Umbilical cord (tissue), 2 donors: ENCODE results near the gene SRCAP. TPM values are rescaled to one million over a fixed set of nuclear protein-coding genes. Genes with fewer than 3 reads are reported as not detected.
A peak's percentile ranks its signal among the peaks of the same experiment; 100 is the strongest.

Experiments used
- DNase-seq: peaks from one replicate; pipeline ENCODE4 v3.0.0-alpha.2; 2015; ENCODE audit warnings: low spot score
- total RNA-seq: library from RNA; depleted of rRNA; stranded (reverse); fragments of >200 nt; gene quantifications from one replicate; pipeline ENCODE4 v1.2.3, GENCODE V29; 2014; ENCODE audit warnings: low replicate concordance; ENCODE audit not compliant: insufficient read depth

The SRCAP gene
- total RNA-seq, 1 donor from 2014 or later, result 22.6 TPM

GRCh38 chr16:30774367-30775130 is 75.6 kb downstream of the SRCAP start:
- no peak for DNase-seq

- no peak for DNase-seq
Measured at GRCh38 chr16:30775131-30775391, 76.1 kb downstream of the SRCAP start.

- DNase-seq, result peak; percentile 93
Measured at GRCh38 chr16:30775392-30776188, 76.6 kb downstream of the SRCAP start.

DNA sequence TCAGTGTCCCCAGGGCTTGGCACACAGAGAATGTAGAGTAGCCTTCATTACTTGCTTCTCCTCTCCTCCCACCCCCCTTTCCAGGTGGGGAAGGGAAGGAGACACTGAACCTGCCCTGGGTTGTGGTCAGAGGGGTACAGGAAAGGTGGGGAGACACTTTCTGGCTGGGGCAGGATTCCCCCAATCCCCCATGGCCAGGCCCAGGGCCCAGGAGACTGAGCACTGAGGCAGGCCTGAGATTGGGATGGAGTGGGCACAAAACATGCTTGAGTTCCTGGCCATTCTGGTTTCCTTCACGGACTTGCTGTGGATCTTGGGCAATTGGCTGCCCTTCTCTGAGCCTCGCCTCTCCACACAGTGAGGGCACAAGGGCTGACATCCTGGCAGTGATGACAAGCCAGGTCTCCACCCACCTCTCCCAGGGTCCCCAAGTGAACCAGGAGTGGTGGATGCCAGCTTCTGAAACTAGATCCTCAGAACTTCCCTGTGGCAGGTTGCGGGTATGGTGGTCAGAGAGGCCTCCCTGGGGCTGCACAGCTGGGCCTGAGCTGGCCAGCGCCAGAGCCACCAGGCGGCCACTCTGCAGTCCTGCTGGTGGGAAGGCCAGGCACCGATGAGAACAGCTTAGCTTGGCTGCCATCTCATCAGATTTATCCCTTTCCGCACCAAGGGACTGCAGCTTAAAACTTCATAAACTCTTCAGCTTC is 78.8 kb downstream of the SRCAP start:
- DNase-seq, result no peak

DNA sequence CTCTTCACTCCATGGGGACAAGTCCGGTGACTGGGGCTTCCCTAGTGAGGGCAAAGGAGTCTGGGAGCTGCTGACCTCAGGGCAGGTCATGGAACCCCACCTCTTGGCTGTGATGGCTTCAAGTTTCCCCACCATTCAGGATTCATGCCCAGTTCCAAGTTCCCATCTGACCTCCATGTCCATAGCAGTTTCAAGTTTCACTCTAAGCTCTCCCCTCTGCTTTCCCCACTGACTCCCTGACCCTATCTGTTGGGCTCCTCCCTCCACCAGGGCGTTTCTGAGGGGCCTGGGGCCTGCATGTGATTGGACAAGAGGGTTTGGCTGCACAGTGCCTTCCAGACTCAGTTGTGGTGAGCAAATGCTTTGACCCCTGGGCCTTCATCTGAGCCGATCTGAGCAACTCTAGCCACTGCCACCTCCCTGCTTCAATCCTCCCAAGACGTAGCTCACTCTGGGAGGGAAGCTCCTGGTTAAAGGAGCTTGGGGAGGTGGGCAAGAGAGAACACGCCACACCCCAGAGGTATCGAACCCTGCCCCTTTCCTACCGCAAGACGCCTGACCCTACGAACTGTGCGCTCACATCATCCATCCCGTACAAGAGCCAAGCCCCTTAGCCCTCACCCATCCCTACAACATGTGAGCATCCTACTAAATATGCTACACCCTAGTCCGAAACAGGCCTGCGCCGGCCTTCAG is 79.7 kb downstream of the SRCAP start:
- DNase-seq, result peak; percentile 75

DNA sequence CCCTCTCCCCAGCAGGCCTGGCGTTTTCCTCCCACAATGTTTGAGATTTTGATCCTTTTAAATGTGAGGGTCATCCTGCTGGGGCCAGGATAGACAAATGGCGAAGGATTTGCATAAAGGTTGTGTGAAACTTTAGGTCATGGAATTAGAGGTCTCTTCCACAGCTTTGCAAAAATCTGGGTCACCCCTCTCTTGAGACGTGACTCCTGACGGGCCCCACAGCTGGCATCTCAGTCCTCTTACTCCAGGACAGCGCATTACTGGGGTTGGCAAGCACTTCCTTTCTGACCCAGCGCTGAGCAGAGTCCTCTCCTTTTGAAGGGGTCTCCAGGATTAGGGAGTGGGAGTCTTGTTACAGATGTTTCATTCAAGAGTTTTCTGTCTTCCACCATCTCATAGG is 80.6 kb downstream of the SRCAP start:
- no peak for DNase-seq

- no peak for DNase-seq
Measured at GRCh38 chr16:30780021-30780420, 81.0 kb downstream of the SRCAP start.

DNA sequence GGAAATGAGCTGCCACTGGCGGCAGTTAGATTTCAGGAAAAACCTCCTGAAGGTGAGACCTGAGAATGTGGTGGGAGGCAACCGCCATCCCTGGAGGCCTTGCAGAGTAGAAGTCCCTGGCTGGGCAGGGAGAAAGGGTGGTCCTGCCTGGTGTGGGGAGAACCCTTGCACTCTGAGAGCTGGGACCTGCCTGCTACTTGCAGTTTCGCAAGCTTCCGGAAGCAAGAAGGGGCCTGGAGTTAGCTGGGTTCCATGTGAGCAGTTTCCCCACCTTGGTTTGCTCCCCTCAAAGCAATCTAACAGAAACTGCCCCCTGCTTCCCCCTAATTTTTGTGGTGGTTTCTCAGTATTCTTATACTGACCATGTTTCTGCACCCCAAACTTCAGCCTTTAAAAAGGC is 81.6 kb downstream of the SRCAP start:
- no peak for DNase-seq

- no peak for DNase-seq
Measured at GRCh38 chr16:30782486-30783279, 83.7 kb downstream of the SRCAP start.

GRCh38 chr16:30783280-30784109 is 84.5 kb downstream of the SRCAP start:
- no peak for DNase-seq

DNA sequence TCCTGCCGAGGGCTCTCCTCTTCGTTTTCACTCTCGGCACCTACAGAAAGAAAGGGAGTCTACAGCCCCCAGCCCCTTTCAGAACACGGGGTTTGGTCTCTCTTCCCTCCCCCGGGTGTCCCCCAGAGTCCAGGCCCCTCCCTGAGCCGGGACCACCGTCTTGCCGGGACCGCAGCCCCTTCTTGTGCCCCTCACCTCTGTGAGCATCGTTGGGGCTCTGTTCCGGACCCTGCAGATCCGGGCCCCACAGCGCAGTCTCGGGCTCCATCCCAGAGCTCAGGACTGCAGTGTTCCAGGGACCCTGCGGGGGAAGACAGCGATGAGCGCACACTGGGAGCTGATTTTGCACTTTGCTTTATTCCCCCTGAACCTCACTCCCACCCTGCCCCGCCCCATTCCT is 85.2 kb downstream of the SRCAP start:
- no peak for DNase-seq

GRCh38 chr16:30785126-30786106 is 86.4 kb downstream of the SRCAP start:
- no peak for DNase-seq

- peak; percentile 70 for DNase-seq
Measured at GRCh38 chr16:30786115-30786935, 87.4 kb downstream of the SRCAP start.

DNA sequence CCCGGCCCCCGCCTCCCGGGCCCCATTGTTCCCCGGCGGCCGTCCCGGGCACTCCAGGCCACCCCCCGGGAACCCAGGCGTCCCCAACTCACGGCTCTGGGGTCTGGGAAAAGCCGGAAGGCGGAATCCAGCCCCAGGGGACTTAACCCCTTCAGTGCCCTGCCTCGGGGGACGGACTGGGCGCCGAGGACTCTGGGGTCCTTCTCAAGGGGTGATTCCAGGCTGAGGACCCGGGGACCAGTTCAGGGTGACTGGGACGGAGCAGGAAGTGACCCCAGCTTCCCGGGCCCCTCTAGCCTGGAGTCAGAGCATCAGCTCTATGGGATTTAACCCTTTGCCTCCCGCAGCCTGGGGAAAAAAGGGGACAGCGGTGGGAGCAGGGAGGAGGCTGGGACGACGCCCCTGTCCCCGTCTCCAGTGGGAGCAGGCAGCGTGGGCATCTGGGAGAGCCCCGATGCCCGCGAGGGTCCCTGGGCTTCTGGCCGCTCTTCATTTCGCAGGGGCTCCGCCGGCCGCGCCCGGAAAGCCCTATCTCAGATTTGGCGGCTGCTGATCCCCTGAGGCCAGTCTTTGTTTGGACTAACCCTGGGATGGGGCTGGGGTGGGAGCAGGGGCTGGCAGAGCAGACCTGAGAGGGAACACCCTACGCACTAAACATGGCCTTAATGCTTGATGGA is 88.1 kb downstream of the SRCAP start, which contains the start of gene ZNF629:
ZNF629 (minus strand) TSS at position 270 of the 677 bp plus-strand sequence. CDS start 2,723 bp downstream, outside the sequence.
- DNase-seq, result peak; percentile 86

DNA sequence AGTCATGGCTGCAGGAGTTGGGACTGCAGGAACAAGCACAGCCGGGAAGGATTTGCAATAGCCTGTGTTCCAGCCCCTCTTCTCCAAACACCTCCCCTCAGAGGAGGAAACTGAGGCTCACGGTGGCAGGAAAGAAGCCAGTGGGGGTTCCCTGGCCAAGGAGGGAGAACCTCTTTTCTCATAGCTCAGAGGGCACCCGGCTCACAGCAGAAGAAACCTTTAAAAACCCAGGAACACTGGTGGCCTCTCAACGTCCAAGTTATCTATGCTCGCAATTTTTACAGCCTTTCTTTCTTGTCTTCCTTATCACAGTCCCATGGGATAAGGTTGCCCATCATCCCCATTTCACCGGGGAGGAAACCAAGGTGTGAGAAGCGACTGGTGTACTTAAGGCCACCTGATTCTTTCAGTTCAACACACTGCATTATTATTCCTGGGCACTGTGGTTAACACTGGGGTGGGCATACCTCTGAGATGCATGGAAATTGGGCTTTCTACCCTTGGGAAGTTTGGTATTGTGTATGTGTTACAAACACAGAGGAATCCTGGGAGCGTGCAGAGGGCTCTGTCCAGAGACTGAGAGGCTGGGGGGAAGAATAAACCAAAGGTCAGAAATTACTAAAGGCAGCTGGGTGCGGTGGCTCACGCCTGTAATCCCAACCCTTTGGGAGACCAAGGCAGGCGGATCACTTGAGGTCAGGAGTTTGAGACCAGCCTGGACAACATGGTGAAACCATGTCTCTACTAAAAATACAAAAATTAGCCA is 88.8 kb downstream of the SRCAP start:
- DNase-seq, result peak; percentile 55
